Activated T-helper 2 cell treated with anti-CD3 and anti-CD28 coated beads, Interferon-gamma antibody, Interleukin-2, Interleukin-4, amounts not matched to agents 10 μg/mL and 5 μg/mL and 100 μg/mL, durations not matched to agents 14 hours and 24 hours and 36 hours (primary cell): ENCODE measurements around the gene ANKRD63. TPM values are rescaled to one million over a fixed set of nuclear protein-coding genes. Genes with fewer than 3 reads are reported as not detected.
A peak's percentile ranks its signal among the peaks of the same experiment; 100 is the strongest.

ENCODE experiments used
- DNase-seq: peaks from one replicate; pipeline ENCODE4 v3.0.0; 2021; ENCODE audit warnings: low spot score
- H3K27ac Mint-ChIP-seq: one replicate; pipeline ENCODE4 v1.8.0; 2021; ENCODE audit warnings: mixed read lengths
- H3K27me3 Mint-ChIP-seq: one replicate; pipeline ENCODE4 v1.8.0; 2021; ENCODE audit warnings: low read depth, mixed read lengths
- H3K36me3 Mint-ChIP-seq: one replicate; pipeline ENCODE4 v1.8.0; 2021; ENCODE audit warnings: low read depth, mixed read lengths
- H3K4me1 Mint-ChIP-seq: one replicate; pipeline ENCODE4 v1.8.0; 2021; ENCODE audit warnings: low read depth, mixed read lengths
- H3K4me3 Mint-ChIP-seq: one replicate; pipeline ENCODE4 v1.8.0; 2021; ENCODE audit warnings: low read depth, mild to moderate bottlenecking, moderate library complexity, mixed read lengths
- H3K9me3 Mint-ChIP-seq: one replicate; pipeline ENCODE4 v1.8.0; 2021; ENCODE audit warnings: mixed read lengths
- intact Hi-C: fragments of 100-400 bp; cut with micrococcal nuclease; formaldehyde crosslinking; loops from one replicate; pipeline ENCODE4 v1.15.1; 2023
- total RNA-seq: library from RNA; stranded (reverse); gene quantifications from 2 replicates; pipeline ENCODE4 v1.2.3, GENCODE V29; 2022

ANKRD63 gene
- total RNA-seq, 1 donor from 2014 or later: 0.41 TPM

DNA sequence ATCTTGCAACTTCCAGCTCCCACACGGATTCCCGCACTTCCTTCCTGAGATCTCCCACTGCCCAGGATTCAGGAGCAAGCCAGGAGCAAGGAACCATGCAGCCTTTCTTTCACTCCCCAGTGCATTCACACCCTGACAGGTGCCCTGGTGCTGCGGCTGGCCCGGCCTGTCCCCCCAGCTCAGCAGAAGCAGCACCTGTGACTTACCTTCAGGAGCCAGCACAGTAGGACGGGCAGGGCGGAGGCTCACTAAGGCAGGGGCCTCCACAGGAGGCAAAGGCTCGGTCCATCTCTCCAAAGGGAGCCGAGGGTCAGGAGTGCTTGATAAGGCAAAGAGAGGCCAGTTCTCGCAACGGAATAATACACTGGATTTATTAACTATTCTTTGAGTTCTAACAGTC is 4.8 kb downstream of the ANKRD63 start:
- Mint-ChIP-seq H3K4me3 (no peak overlapping the region), H3K4me1 (peaks cover 8% of the 10 kb centered on the region), H3K36me3 (no peaks in the 10 kb centered on the region), H3K27ac (no peak overlapping the region), H3K9me3 (no peaks in the 10 kb centered on the region), H3K27me3 (peaks cover 46% of the 10 kb centered on the region)
- no peak for DNase-seq
- intact Hi-C loops: loop anchor here (10.0 kb wide), 1 partner anchor 173 kb away; the partner anchor contains the start of gene BMF

- Mint-ChIP-seq H3K4me1 (peaks cover 8% of the 10 kb centered on the region), H3K36me3 (no peaks in the 10 kb centered on the region), H3K9me3 (no peaks in the 10 kb centered on the region), H3K27ac (no peak overlapping the region), H3K4me3 (no peak overlapping the region), H3K27me3 (peaks cover 46% of the 10 kb centered on the region)
- intact Hi-C loops: loop anchor here (10.0 kb wide), 1 partner anchor 173 kb away; the partner anchor contains the start of gene BMF
- no peak for DNase-seq
Measured at GRCh38 chr15:40277471-40277870, 5.4 kb downstream of the ANKRD63 start.

GRCh38 chr15:40276927-40277326 is 5.9 kb downstream of the ANKRD63 start:
- Mint-ChIP-seq H3K36me3 (no peaks in the 10 kb centered on the region), H3K27me3 (peaks cover 46% of the 10 kb centered on the region), H3K9me3 (no peaks in the 10 kb centered on the region), H3K4me3 (no peak overlapping the region), H3K4me1 (peaks cover 8% of the 10 kb centered on the region), H3K27ac (no peak overlapping the region)
- no peak for DNase-seq
- intact Hi-C loops: loop anchor here (10.0 kb wide), 1 partner anchor 172 kb away; the partner anchor contains the start of gene BMF

DNA sequence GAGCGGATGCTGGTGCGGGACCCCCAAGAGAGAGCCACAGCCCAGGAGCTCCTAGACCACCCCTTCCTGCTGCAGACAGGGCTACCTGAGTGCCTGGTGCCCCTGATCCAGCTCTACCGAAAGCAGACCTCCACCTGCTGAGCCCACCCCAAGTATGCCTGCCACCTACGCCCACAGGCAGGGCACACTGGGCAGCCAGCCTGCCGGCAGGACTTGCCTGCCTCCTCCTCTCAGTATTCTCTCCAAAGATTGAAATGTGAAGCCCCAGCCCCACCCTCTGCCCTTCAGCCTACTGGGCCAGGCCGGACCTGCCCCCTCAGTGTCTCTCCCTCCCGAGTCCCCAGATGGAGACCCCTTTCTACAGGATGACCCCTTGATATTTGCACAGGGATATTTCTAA is 6.9 kb downstream of the ANKRD63 start:
- no peak for DNase-seq
- no peak overlapping the region for H3K27ac Mint-ChIP-seq
- intact Hi-C loops: loop anchor here (2.0 to 10.0 kb wide), 2 partner anchors 171 to 237 kb away; partner anchors contain the start of genes BMF and SRP14
- no peak overlapping the region for H3K4me3 Mint-ChIP-seq
- H3K9me3 Mint-ChIP-seq: no peaks in the 10 kb centered on the region
- no peaks in the 10 kb centered on the region for H3K36me3 Mint-ChIP-seq
- H3K4me1 Mint-ChIP-seq: peaks cover 8% of the 10 kb centered on the region
- H3K27me3 Mint-ChIP-seq: peaks cover 42% of the 10 kb centered on the region

GRCh38 chr15:40275523-40275922 is 7.3 kb downstream of the ANKRD63 start:
- H3K27me3 Mint-ChIP-seq: peaks cover 38% of the 10 kb centered on the region
- DNase-seq: no peak
- peaks cover 8% of the 10 kb centered on the region for H3K4me1 Mint-ChIP-seq
- H3K27ac Mint-ChIP-seq: no peak overlapping the region
- intact Hi-C loops: loop anchor here (2.0 to 10.0 kb wide), 2 partner anchors 171 to 237 kb away; partner anchors contain the start of genes BMF and SRP14
- H3K9me3 Mint-ChIP-seq: no peaks in the 10 kb centered on the region
- H3K36me3 Mint-ChIP-seq: no peaks in the 10 kb centered on the region
- H3K4me3 Mint-ChIP-seq: no peak overlapping the region

- Mint-ChIP-seq H3K4me3 (no peak overlapping the region), H3K36me3 (no peaks in the 10 kb centered on the region), H3K4me1 (peaks cover 8% of the 10 kb centered on the region), H3K9me3 (no peaks in the 10 kb centered on the region), H3K27me3 (peaks cover 32% of the 10 kb centered on the region), H3K27ac (no peak overlapping the region)
- DNase-seq: peak; percentile 82
- intact Hi-C loops: loop anchor here (1.0 to 10.0 kb wide), 5 partner anchors 57 to 486 kb away; partner anchors contain the start of genes BMF and SRP14
Measured at GRCh38 chr15:40274350-40275274, 8.3 kb downstream of the ANKRD63 start.

- no peak overlapping the region for H3K4me3 Mint-ChIP-seq
- no peak overlapping the region for H3K27ac Mint-ChIP-seq
- no peaks in the 10 kb centered on the region for H3K9me3 Mint-ChIP-seq
- H3K27me3 Mint-ChIP-seq: peaks cover 22% of the 10 kb centered on the region
- no peaks in the 10 kb centered on the region for H3K36me3 Mint-ChIP-seq
- no peak for DNase-seq
- intact Hi-C loops: loop anchor here (10.0 kb wide), 1 partner anchor 169 kb away; the partner anchor contains the start of gene BMF
- peaks cover 5% of the 10 kb centered on the region for H3K4me1 Mint-ChIP-seq
Measured at GRCh38 chr15:40273428-40273827, 9.4 kb downstream of the ANKRD63 start.

DNA sequence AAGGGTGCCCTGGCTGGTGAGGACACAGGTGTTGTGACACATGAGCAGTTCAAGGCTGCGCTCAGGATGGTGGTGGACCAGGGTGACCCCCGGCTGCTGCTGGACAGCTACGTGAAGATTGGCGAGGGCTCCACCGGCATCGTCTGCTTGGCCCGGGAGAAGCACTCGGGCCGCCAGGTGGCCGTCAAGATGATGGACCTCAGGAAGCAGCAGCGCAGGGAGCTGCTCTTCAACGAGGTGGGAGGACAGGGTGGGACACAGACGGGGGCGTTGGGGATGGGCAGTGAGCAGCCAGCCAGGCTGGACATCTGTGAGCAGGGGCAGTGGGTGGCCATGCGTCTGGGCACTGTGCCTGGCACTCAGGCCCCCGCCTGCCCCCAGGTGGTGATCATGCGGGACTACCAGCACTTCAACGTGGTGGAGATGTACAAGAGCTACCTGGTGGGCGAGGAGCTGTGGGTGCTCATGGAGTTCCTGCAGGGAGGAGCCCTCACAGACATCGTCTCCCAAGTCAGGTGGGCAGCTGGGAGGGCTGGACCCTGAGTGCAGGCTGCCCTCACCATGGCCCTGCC is 10.3 kb downstream of the ANKRD63 start:
- Mint-ChIP-seq H3K9me3 (no peaks in the 10 kb centered on the region), H3K4me3 (no peak overlapping the region), H3K4me1 (peaks cover 5% of the 10 kb centered on the region), H3K27ac (no peak overlapping the region), H3K27me3 (peaks cover 14% of the 10 kb centered on the region), H3K36me3 (no peaks in the 10 kb centered on the region)
- DNase-seq: no peak
- intact Hi-C loops: loop anchor here (10.0 kb wide), 1 partner anchor 168 kb away; the partner anchor contains the start of gene BMF

DNA sequence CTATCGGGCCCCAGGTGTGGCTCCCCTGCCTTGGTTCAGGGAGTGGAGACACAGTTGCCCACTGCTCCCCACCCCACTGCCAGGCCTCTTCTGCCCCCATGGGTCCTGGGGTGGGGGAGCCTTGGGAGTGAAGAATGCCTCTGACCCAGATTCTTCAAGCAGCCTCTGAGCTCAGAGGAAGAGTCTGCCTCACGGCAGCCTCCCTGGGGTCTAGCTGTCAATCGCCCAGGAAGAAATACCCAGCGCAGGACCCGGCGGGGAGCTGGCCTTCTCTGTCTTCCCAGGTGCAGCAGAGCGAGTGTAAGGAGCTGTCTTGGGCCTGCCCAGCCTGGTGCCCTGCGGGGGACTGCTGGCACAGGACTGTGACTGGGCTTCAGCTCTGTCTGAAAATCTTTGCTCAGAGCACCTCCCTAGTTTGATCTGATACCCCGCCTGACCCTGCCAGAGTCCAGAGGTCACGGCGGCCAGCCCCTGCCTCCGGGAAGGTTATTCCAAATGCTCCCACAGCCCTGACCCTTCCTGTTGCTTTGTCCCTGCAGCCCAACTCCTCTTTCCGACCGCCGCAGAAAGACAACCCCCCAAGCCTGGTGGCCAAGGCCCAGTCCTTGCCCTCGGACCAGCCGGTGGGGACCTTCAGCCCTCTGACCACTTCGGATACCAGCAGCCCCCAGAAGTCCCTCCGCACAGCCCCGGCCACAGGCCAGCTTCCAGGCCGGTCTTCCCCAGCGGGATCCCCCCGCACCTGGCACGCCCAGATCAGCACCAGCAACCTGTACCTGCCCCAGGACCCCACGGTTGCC is 11.0 kb downstream of the ANKRD63 start:
- H3K36me3 Mint-ChIP-seq: no peaks in the 10 kb centered on the region
- peaks cover 9% of the 10 kb centered on the region for H3K27me3 Mint-ChIP-seq
- H3K4me3 Mint-ChIP-seq: no peak overlapping the region
- no peaks in the 10 kb centered on the region for H3K9me3 Mint-ChIP-seq
- DNase-seq: no peak
- H3K4me1 Mint-ChIP-seq: peaks cover 3% of the 10 kb centered on the region
- H3K27ac Mint-ChIP-seq: no peak overlapping the region
- intact Hi-C loops: loop anchor here (10.0 kb wide), 1 partner anchor 167 kb away; the partner anchor contains the start of gene BMF

DNA sequence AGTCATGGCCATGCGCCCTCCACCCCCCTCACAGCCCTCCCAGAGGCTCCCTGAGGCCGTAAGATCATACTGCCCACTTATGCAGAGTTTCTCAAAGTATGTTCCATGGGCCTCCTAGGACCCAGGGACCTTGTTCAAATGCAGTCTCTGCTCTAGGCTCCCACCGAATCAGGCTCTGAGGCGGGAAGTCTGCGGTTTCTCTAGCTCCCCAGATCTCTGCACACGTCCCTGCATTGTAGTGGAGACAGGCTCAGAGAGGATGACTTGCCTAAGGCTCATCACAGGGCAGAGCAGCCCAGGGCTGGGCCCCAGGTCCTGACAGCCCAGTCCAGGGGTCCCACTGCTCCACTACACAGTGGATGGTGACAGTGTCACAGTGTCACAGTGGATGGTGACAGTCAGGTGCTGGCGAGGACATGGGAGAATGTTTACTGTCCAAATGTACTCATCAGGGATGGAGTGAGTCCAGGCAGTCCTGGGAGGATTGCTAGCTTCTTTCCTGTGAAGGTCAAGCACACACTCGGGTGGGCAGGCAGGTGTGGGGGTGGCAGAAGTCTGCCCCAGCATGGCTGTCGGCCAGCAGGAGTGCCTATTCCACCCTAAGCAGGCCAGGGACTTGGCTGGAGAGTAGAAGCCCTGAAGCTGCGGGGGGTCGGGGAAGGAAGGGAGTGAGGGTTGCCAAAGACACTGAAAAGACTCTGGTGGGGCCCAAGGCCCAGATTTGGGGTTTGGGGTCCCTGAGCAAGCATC is 12.4 kb downstream of the ANKRD63 start:
- peaks cover 4% of the 10 kb centered on the region for H3K4me1 Mint-ChIP-seq
- no peaks in the 10 kb centered on the region for H3K9me3 Mint-ChIP-seq
- no peak overlapping the region for H3K4me3 Mint-ChIP-seq
- DNase-seq: no peak
- H3K27me3 Mint-ChIP-seq: peaks cover 2% of the 10 kb centered on the region
- no peak overlapping the region for H3K27ac Mint-ChIP-seq
- H3K36me3 Mint-ChIP-seq: no peaks in the 10 kb centered on the region
- intact Hi-C loops: loop anchor here (10.0 kb wide), 1 partner anchor 166 kb away; the partner anchor contains the start of gene BMF

DNA sequence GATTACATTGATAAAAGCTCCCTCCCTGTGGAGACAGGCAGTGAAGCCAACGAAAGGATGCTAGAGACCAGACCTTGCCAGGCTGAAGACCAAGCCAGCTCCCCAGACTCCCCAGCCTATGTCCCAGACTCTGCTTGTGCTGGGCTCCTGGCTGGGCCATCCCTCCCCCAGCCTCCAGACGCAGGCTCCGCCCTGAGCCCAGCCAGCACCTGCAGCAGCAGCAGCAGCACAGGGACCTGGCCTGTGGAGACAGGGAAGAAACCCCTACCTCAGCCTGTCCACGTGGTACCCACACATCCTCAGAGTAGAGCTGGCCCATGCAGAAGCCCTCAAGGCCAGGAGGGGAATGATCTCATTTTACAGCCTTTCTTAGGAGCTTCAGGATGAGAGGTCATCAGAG is 13.3 kb downstream of the ANKRD63 start:
- H3K9me3 Mint-ChIP-seq: no peaks in the 10 kb centered on the region
- no peaks in the 10 kb centered on the region for H3K36me3 Mint-ChIP-seq
- intact Hi-C loops: loop anchor here (10.0 kb wide), 1 partner anchor 165 kb away; the partner anchor contains the start of gene BMF
- H3K4me1 Mint-ChIP-seq: peaks cover 2% of the 10 kb centered on the region
- no peaks in the 10 kb centered on the region for H3K27me3 Mint-ChIP-seq
- no peak overlapping the region for H3K4me3 Mint-ChIP-seq
- DNase-seq: no peak
- no peak overlapping the region for H3K27ac Mint-ChIP-seq
